Vagina (tissue), 2 donors: ENCODE data around the gene CHAD.
A peak's percentile ranks its signal among the peaks of the same experiment; 100 is the strongest.

ENCODE experiments used
- CTCF ChIP-seq, 3 experiments: fragments of 450-650 bp in 2 of 3; fragments of 200-600 bp in 1 of 3; sonication (generic) in 1 of 3; IDR thresholded peaks; one replicate each; pipeline ENCODE4 v1.5.1; 2017 to 2019; ENCODE audit warnings: antibody characterized with exemption in 3 of 3, mild to moderate bottlenecking in 2 of 3, moderate library complexity in 2 of 3
- POLR2AphosphoS5 ChIP-seq, 2 donors: sonication (generic); formaldehyde crosslinking; IDR thresholded peaks; one replicate each; pipeline ENCODE4 v1.9.0; 2017; ENCODE audit warnings: antibody characterized with exemption in 2 of 2, mild to moderate bottlenecking in 2 of 2, low read depth in 1 of 2; ENCODE audit not compliant: insufficient read depth in 1 of 2

- TF ChIP-seq CTCF (IDR thresholded peaks at IDR 0.05) (peak; percentile 83 to 92 (median 89)), POLR2AphosphoS5 (IDR thresholded peaks at IDR 0.05; ENCODE audit: insufficient read depth in 1 of 2, low read depth in 1 of 2) (peak; percentile 56 to 96)
These were observed 13.8 kb upstream of the CHAD start for GRCh38 chr17:50482516-50482915.
